Limb (tissue), 2 donors: ENCODE results near the gene HERC4.
A peak's percentile ranks its signal among the peaks of the same experiment; 100 is the strongest.
"Not testable (repeated sequence)": the region's sequence is repeated elsewhere in the genome, so short reads cannot be mapped to it uniquely, and the experiment has no call there.

ENCODE experiments used
- DNase-seq, 2 donors: peaks; one replicate each; pipeline ENCODE4 v3.0.0-alpha.2; 2016; ENCODE audit errors: extremely low spot score in 2 of 2

The HERC4 gene

GRCh38 chr10:68088740-68089139, 13.7 kb upstream of the HERC4 start:
- no peak for DNase-seq

GRCh38 chr10:68087685-68088401, 12.8 kb upstream of the HERC4 start:
- DNase-seq: no peak

GRCh38 chr10:68086910-68087684, 12.0 kb upstream of the HERC4 start:
- DNase-seq: no peak

- no peak for DNase-seq
Observed at GRCh38 chr10:68086011-68086410, 10.9 kb upstream of the HERC4 start.

DNA sequence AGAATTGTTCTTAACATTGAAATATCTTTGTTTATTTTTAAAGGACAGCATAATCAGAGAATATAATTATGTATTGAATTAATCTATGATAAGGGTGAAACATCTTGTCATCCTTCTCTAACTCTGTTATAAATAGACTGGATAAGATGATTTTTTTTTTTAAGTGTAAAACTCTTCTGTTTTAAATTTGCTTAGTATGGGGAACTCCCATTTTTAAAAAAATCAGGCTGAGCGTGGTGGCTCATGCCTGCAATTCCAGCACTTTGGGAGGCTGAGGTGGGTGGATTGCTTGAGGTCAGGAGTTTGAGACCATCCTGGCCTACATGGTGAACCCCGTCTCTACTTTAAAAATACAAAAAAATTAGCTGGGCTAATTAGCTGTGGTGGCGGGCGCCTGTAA, 9.4 kb upstream of the HERC4 start:
- DNase-seq: no peak

DNA sequence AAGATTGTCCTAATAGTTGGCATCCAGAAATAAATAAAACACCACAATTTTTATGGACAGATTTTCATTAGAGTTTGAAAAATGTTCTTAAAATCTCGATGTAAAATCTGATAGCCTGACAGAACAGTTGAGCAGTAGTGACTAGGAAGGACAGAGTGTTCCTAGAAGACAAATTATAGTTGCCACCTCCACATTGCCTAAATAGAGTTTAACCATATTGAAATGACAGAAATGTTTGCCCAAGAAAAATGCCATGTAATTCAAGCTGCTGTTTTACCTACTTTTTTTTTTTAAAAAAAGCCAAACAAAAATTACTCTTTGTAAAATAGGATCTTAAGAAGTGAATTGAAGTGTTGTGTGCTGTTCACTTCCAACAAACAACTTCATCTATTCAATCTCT, 8.9 kb upstream of the HERC4 start:
- no peak for DNase-seq

DNA sequence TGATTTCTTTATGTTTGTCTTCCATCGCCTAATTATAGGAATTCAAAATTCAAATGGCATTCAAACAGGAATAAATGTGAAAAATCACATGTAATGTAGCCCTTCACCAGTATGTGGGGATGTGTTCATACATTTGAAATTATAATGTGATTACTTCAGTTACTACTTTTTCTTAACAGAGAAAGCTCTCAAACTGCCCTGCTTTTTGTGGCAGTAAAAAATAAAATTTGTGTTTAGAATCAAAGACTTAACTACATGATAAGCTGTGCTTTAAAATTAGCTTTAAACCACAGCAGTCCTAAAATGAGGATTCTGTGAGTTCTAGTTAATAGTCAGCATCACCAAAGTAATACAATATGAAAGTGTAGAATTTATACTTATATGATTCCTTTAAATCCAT, 7.8 kb upstream of the HERC4 start:
- DNase-seq: peak in 1 of 2 donors; percentile 51

GRCh38 chr10:68081916-68082315, 6.8 kb upstream of the HERC4 start:
- no peak for DNase-seq

DNA sequence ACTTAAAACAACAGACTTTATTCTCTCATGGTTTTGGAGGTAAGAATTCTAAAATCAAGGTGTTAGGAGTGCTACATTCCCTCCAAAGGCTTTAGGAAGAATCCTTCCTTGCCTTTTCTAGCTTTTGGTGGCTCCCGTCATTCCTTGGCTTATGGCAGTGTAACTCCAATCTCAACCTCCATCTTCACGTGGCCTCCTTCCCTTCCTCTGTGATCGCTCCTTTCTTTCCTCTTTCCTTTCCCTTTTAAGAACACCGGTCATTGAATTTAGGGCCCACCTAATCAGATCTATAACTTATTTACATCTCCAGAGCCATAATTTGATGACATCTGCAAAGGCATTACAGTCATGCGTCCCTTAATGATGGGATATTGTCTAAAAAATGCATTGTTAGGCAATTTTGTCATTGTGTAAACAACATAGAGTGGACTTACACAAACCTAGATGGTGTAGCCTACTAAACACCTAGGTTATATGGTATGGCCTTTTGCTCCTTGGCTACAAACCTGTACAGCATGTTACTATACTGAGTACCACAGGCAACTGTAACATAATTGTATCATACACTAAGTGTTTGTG, 5.9 kb upstream of the HERC4 start:
- DNase-seq: no peak

DNA sequence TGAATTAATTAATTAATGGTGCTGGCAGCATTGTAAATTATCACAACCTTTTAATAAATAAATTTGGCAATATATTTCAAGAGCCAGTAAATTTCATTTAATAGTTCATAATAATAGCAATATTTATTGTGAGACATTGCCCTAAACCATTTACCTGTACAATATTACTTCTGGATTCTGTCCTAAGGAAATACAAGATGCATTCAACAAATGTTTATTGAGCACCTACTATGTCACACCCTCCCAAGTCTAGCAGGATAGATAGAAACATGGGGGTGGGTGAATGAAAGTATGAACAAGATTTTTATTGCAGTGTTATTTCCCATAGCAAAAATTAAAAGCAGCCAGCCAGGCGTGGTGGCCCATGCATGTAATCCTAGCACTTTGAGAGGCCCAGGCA, 4.4 kb upstream of the HERC4 start:
- DNase-seq: no peak

DNA sequence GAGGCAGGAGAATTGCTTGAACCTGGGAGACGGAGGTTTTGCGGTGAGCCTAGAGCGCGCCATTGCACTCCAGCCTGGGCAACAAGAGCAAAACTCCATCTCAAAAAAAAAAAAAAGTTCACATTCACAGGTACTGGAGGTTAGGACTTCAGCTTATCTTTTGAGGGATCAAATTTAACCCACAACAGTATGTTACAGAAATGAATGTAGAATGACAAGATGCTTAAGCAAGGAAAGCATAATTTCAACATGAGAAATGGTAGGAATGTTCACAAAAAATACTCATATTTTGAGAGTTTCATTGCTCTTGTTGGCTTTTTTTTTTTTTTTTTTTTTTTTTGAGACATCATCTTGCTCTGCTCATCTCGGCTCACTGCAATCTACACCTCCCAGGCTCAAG, 1.9 kb upstream of the HERC4 start:
- no peak for DNase-seq

- not testable (repeated sequence) for DNase-seq
Observed at GRCh38 chr10:68076081-68076480, 998 bp upstream of the HERC4 start.

- DNase-seq: no peak
Observed at GRCh38 chr10:68075550-68076004, 494 bp upstream of the HERC4 start.

DNA sequence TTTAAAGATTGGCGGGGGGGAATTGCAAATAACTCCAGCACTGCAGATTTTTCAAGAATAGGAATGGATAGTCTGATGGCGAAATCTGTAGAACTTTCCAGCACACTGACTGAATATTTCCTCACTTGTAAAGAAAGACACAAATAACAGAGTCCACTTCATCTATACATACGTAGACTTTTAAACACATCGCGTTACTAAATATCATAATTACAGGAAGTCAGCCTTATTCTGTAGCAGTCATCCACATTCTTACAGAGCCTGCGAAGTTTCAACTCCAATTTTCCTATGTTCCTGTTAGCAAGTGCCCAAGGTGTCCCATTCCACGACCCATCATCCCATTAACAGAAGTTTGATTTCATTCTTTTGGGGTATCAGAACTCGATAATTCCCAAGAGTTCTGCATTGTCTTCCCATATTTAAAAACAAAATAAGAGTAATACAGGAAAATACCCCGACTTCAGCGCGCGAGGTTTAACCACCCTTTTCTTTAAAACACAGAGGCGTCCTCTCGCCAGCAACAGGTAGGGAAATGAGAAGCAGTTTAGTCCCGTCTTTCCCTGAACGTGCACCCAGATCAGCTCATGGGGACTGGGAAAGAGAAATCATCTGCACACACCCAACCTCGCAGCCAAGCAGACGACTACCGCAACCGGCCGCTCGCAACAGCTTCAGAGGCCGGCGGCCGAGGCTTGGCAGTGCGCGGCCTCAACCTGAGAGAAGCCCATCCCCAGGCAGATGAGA, 880 bp downstream of the HERC4 start:
- no peak for DNase-seq

GRCh38 chr10:68073631-68074030, 1.5 kb downstream of the HERC4 start:
- DNase-seq: no peak

DNA sequence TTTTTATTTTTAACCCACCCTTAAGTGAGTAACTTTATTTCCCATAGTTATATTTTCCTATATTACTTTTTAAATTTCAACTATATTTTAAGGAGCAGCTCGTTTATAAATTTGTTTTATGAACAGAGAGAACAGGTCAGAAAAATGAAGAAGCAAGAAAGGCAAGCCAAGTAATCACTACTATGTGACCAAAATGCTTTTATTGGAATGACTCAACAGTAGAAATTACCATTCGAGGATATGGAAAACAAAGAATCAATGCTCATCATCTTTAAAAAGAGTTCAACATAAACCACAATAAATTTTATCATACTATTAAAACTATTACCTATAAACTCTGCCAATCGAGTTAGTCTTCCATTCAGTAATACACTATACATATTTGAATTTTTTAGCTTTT, 7.6 kb downstream of the HERC4 start:
- DNase-seq: no peak

DNA sequence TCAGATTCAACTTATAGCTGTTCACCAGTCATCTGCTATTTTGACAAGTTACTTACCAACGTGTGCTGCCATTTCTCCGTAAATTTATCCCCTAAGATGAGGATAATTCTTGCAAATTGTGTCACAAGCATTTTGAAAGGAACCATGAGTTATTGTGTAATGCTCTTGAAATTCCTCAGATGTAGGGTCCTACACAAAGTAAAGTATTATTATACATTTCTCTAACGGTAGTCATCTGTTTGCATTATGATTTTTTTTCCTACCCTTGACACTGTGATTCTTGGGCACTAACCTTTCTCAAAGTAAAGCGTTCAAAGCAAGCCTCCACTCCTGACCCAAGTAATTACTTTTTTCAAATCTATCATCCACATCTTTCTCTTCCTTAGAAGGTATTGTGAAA, 8.1 kb downstream of the HERC4 start:
- DNase-seq: no peak

GRCh38 chr10:68053553-68053952, 21.5 kb downstream of the HERC4 start:
- DNase-seq: no peak

GRCh38 chr10:68052463-68052862, 22.6 kb downstream of the HERC4 start:
- no peak for DNase-seq

DNA sequence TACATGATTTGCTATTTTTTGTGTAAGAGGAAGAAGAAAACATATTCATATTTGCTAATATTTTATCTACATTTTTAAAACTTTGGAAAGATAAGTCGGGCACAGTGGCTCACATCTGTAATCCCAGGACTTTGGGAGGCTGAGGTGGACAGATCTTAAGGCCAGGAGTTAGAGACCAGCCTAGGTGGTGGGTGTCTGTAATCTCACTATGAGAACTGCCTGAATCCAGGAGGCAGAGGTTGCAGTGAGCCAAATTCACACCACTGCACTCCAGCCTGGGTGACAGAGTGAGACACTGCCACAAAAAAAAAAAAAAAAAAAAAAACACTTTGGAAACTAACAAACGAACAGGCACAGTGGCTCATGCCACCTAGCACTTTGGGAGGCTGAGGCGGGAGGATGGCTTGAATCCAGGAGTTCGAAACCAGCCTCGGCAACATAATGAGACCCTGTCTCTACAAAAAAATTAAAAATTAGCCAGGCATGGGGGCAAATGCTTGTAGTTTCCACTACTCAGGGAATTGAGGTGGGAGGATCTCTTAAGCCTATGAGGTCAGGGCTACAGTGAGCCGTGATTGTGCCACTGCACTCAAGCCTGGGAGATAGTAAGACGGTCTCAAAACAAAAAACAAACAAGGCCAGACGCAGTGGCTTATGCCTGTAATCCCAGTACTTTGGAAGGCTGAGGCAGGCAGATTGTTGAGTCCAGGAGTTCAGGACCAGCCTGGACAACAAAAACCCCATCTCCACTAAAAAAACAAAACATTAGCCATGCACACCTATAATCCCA, 25.6 kb downstream of the HERC4 start:
- no peak for DNase-seq
